GM20000 (cell line): ENCODE data around the gene EBF3.

ENCODE experiments used
- DNase-seq: peaks from one replicate; pipeline ENCODE4 v3.0.0; 2012; ENCODE audit warnings: low spot score
- CTCF ChIP-seq: IDR thresholded peaks from 2 replicates; pipeline ENCODE4 v1.5.1; 2012; ENCODE audit warnings: mild to moderate bottlenecking, control low read depth; ENCODE audit errors: extremely low read depth, missing control alignments

EBF3 gene

GRCh38 chr10:129952378-129953118 lies 11.5 kb downstream of the EBF3 start:
- no peak for DNase-seq
- no peak for TF ChIP-seq CTCF

GRCh38 chr10:129951970-129952265 lies 12.2 kb downstream of the EBF3 start:
- TF ChIP-seq CTCF, result no peak
- DNase-seq, result no peak

- no peak for TF ChIP-seq CTCF
- DNase-seq, result no peak
Observed at GRCh38 chr10:129951101-129951969, 12.7 kb downstream of the EBF3 start.

GRCh38 chr10:129950676-129951075 lies 13.4 kb downstream of the EBF3 start:
- no peak for DNase-seq

GRCh38 chr10:129949891-129950291 lies 14.2 kb downstream of the EBF3 start:
- DNase-seq, result no peak

More at GRCh38 chr10:129950676-129951075, 13.4 kb downstream of the EBF3 start:
- TF ChIP-seq CTCF, result no peak

GRCh38 chr10:129949411-129949810 lies 14.7 kb downstream of the EBF3 start:
- DNase-seq, result no peak
- no peak for TF ChIP-seq CTCF

More at GRCh38 chr10:129949891-129950291, 14.2 kb downstream of the EBF3 start:
- TF ChIP-seq CTCF, result no peak

- DNase-seq, result no peak
- no peak for TF ChIP-seq CTCF
Observed at GRCh38 chr10:129946859-129947258, 17.2 kb downstream of the EBF3 start.
